ENCODE data around the gene CNKSR1.
A peak's percentile ranks its signal among the peaks of the same experiment; 100 is the strongest.

CNKSR1 gene

GRCh38 chr1:26168410-26169197 is 8.7 kb upstream of the CNKSR1 start, which contains the start of gene C1orf232:
TSS of gene C1orf232 (minus strand) at chr1:26168963. CDS start at chr1:26168499, 464 bp downstream.
- no peak within 1 kb of the TSS for H2BK15ac ChIP-seq (replicated peaks; ENCODE audit: low read depth)
- H3K79me2 ChIP-seq (ENCODE audit: control insufficient read depth, insufficient read depth, low read length), result peaks cover 8% of the 10 kb centered on the region
- no peak within 1 kb of the TSS for H2BK5ac ChIP-seq (ENCODE audit: low read length)
- H3K79me1 ChIP-seq (ENCODE audit: low read length), result peaks cover 14% of the 10 kb centered on the region
- H3K9ac ChIP-seq (ENCODE audit: low read length), result peak within 1 kb of the TSS; percentile 77
- no peak within 1 kb of the TSS for H3K18ac ChIP-seq (ENCODE audit: low read length)
- H3K27ac ChIP-seq (ENCODE audit: low read depth, low read length), result no peak within 1 kb of the TSS
- H4K5ac ChIP-seq (ENCODE audit: low read length), result no peak within 1 kb of the TSS
- no peak within 1 kb of the TSS for H2BK120ac ChIP-seq (ENCODE audit: low read depth, low read length)
- H3K23ac ChIP-seq (ENCODE audit: low read length), result no peak within 1 kb of the TSS
- peaks cover 18% of the 10 kb centered on the region for H3K4me1 ChIP-seq (ENCODE audit: control insufficient read depth, low read depth, low read length)
- no peaks in the 10 kb centered on the region for H3K36me3 ChIP-seq (ENCODE audit: control insufficient read depth, insufficient read depth, low read length)
- no peaks in the 10 kb centered on the region for H3K27me3 ChIP-seq (ENCODE audit: insufficient read depth, low read length, poor library complexity)
- H3K56ac ChIP-seq (ENCODE audit: low read length), result peak within 1 kb of the TSS; percentile 96
- peak within 1 kb of the TSS; percentile 88 for H3K4me3 ChIP-seq (ENCODE audit: low read length)
- peak within 1 kb of the TSS; percentile 39 for H3K4ac ChIP-seq (ENCODE audit: low read depth, low read length)
- no CpG with 5 or more reads among the region's 5 CpGs for WGBS (ENCODE audit: extremely low coverage, insufficient coverage, low lambda C conversion rate)
- DNase-seq, result no peak
- H3K4me2 ChIP-seq (ENCODE audit: low read length), result peak within 1 kb of the TSS; percentile 78
- H4K8ac ChIP-seq (ENCODE audit: low read depth, low read length), result no peak within 1 kb of the TSS
- peak within 1 kb of the TSS; percentile 18 for H2AK5ac ChIP-seq (ENCODE audit: low read length)

DNA sequence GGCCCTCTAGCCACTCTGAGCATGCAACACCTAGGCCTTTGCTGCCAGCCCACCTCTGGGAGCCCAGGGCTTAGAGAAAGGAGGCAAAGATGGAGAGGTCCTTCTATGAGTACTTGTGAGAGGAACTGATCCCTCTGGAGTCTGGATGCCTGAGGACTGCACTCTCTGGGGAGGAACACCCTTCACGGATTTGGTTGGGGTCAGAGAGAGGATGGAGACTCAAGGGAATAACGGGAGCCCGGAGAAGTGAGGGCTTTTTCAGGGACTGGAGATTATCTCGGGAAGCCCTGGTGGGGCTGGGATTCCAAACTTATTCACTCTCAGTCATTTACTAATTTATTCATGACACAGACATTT is 8.1 kb upstream of the CNKSR1 start:
- Histone ChIP-seq H3K36me3 (ENCODE audit: control insufficient read depth, insufficient read depth, low read length) (no peaks in the 10 kb centered on the region), H4K5ac (ENCODE audit: low read length) (no peak overlapping the region), H3K4me1 (ENCODE audit: control insufficient read depth, low read depth, low read length) (peaks cover 18% of the 10 kb centered on the region), H3K27ac (ENCODE audit: low read depth, low read length) (no peak overlapping the region), H3K9ac (ENCODE audit: low read length) (no peak overlapping the region), H2BK120ac (ENCODE audit: low read depth, low read length) (no peak overlapping the region), H2BK5ac (ENCODE audit: low read length) (no peak overlapping the region), H4K8ac (ENCODE audit: low read depth, low read length) (no peak overlapping the region), H3K56ac (ENCODE audit: low read length) (peak overlapping the region; percentile 76), H2BK15ac (replicated peaks; ENCODE audit: low read depth) (no peak overlapping the region), H3K27me3 (ENCODE audit: insufficient read depth, low read length, poor library complexity) (no peaks in the 10 kb centered on the region), H3K4me2 (ENCODE audit: low read length) (peak overlapping the region; percentile 24), H3K18ac (ENCODE audit: low read length) (no peak overlapping the region), H3K79me1 (ENCODE audit: low read length) (peaks cover 14% of the 10 kb centered on the region), H2AK5ac (ENCODE audit: low read length) (no peak overlapping the region), H3K79me2 (ENCODE audit: control insufficient read depth, insufficient read depth, low read length) (peaks cover 8% of the 10 kb centered on the region), H3K23ac (ENCODE audit: low read length) (no peak overlapping the region), H3K4me3 (ENCODE audit: low read length) (no peak overlapping the region), H3K4ac (ENCODE audit: low read depth, low read length) (no peak overlapping the region)
- no CpG with 5 or more reads among the region's 4 CpGs for WGBS (ENCODE audit: extremely low coverage, insufficient coverage, low lambda C conversion rate)
- DNase-seq, result no peak

DNA sequence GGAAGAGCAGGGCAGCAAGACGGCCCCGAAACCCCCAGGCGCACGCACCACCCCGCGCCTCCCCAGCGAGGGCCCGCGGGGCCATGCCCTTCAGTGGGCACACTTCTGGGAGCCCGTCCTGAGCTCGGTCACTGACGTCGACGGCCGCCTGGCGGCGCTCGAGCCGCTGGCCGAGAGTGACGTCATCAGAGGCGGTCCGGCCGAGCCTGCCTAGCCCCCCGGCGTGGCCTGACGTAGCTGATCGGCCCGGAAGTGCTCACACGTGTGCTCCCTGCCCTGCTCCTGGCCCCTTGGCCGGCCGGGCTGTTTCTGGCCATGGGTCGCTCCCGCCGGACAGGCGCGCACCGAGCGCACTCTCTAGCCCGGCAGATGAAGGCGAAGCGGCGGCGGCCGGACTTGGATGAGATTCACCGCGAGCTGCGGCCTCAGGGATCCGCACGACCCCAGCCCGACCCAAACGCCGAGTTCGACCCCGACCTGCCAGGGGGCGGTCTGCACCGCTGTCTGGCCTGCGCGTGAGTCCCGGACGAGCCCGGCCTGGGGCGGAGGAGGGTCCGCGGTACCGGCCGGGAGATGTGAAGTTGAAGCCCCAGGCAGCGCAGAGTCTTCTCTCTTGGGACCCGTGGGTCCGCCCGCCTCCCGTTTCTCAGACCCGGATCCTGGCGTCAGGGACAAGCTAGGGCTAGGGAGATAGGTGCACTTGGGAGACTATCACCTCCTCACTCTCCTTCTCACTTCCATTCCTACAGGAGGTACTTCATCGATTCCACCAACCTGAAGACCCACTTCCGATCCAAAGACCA is 7.4 kb upstream of the CNKSR1 start, which contains the start of gene ZNF593:
TSS of gene ZNF593 (plus strand) at position 240 of the 803 bp plus-strand sequence. CDS start at position 316, 76 bp downstream.
- H3K23ac ChIP-seq (ENCODE audit: low read length), result peak within 1 kb of the TSS; percentile 83
- H2AK5ac ChIP-seq (ENCODE audit: low read length), result peak within 1 kb of the TSS; percentile 50
- H3K9ac ChIP-seq (ENCODE audit: low read length), result peak within 1 kb of the TSS; percentile 77
- H2BK120ac ChIP-seq (ENCODE audit: low read depth, low read length), result no peak within 1 kb of the TSS
- H3K79me1 ChIP-seq (ENCODE audit: low read length), result peaks cover 14% of the 10 kb centered on the region
- no peak within 1 kb of the TSS for H4K8ac ChIP-seq (ENCODE audit: low read depth, low read length)
- H4K5ac ChIP-seq (ENCODE audit: low read length), result no peak within 1 kb of the TSS
- H3K79me2 ChIP-seq (ENCODE audit: control insufficient read depth, insufficient read depth, low read length), result peaks cover 8% of the 10 kb centered on the region
- H3K27me3 ChIP-seq (ENCODE audit: insufficient read depth, low read length, poor library complexity), result no peaks in the 10 kb centered on the region
- H3K36me3 ChIP-seq (ENCODE audit: control insufficient read depth, insufficient read depth, low read length), result no peaks in the 10 kb centered on the region
- no peak within 1 kb of the TSS for H3K27ac ChIP-seq (ENCODE audit: low read depth, low read length)
- peak within 1 kb of the TSS; percentile 31 for H3K18ac ChIP-seq (ENCODE audit: low read length)
- H2BK5ac ChIP-seq (ENCODE audit: low read length), result no peak within 1 kb of the TSS
- H3K4ac ChIP-seq (ENCODE audit: low read depth, low read length), result peak within 1 kb of the TSS; percentile 39
- no peak within 1 kb of the TSS for H2BK15ac ChIP-seq (replicated peaks; ENCODE audit: low read depth)
- no CpG with 5 or more reads among the region's 76 CpGs for WGBS (ENCODE audit: extremely low coverage, insufficient coverage, low lambda C conversion rate)
- H3K4me1 ChIP-seq (ENCODE audit: control insufficient read depth, low read depth, low read length), result peaks cover 14% of the 10 kb centered on the region
- peak within 1 kb of the TSS; percentile 88 for H3K4me3 ChIP-seq (ENCODE audit: low read length)
- DNase-seq, result peak; percentile 93
- H3K4me2 ChIP-seq (ENCODE audit: low read length), result peak within 1 kb of the TSS; percentile 78
- H3K56ac ChIP-seq (ENCODE audit: low read length), result peak within 1 kb of the TSS; percentile 96

DNA sequence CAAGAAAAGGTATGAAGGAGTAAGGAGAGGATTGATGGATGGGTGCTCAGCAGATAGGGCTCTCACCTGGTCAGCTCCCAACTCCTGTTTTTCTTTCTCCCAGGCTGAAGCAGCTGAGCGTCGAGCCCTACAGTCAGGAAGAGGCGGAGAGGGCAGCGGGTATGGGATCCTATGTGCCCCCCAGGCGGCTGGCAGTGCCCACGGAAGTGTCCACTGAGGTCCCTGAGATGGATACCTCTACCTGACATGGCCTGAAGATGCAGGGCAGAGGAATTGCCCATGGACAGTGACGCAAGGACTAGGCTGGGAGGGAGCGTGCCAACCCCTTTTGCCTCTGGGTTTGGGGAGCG is 6.8 kb upstream of the CNKSR1 start:
- H3K36me3 ChIP-seq (ENCODE audit: control insufficient read depth, insufficient read depth, low read length), result no peaks in the 10 kb centered on the region
- no peak overlapping the region for H3K18ac ChIP-seq (ENCODE audit: low read length)
- peak overlapping the region; percentile 50 for H2AK5ac ChIP-seq (ENCODE audit: low read length)
- H2BK120ac ChIP-seq (ENCODE audit: low read depth, low read length), result no peak overlapping the region
- DNase-seq, result no peak
- peak overlapping the region; percentile 78 for H3K4me2 ChIP-seq (ENCODE audit: low read length)
- peaks cover 9% of the 10 kb centered on the region for H3K4me1 ChIP-seq (ENCODE audit: control insufficient read depth, low read depth, low read length)
- no CpG with 5 or more reads among the region's 9 CpGs for WGBS (ENCODE audit: extremely low coverage, insufficient coverage, low lambda C conversion rate)
- no peak overlapping the region for H2BK5ac ChIP-seq (ENCODE audit: low read length)
- peak overlapping the region; percentile 77 for H3K9ac ChIP-seq (ENCODE audit: low read length)
- no peak overlapping the region for H4K5ac ChIP-seq (ENCODE audit: low read length)
- H3K79me1 ChIP-seq (ENCODE audit: low read length), result peaks cover 14% of the 10 kb centered on the region
- no peak overlapping the region for H3K27ac ChIP-seq (ENCODE audit: low read depth, low read length)
- peaks cover 8% of the 10 kb centered on the region for H3K79me2 ChIP-seq (ENCODE audit: control insufficient read depth, insufficient read depth, low read length)
- H3K4me3 ChIP-seq (ENCODE audit: low read length), result peak overlapping the region; percentile 88
- no peak overlapping the region for H2BK15ac ChIP-seq (replicated peaks; ENCODE audit: low read depth)
- no peaks in the 10 kb centered on the region for H3K27me3 ChIP-seq (ENCODE audit: insufficient read depth, low read length, poor library complexity)
- no peak overlapping the region for H4K8ac ChIP-seq (ENCODE audit: low read depth, low read length)
- no peak overlapping the region for H3K4ac ChIP-seq (ENCODE audit: low read depth, low read length)
- H3K56ac ChIP-seq (ENCODE audit: low read length), result peak overlapping the region; percentile 96
- peak overlapping the region; percentile 83 for H3K23ac ChIP-seq (ENCODE audit: low read length)

DNA sequence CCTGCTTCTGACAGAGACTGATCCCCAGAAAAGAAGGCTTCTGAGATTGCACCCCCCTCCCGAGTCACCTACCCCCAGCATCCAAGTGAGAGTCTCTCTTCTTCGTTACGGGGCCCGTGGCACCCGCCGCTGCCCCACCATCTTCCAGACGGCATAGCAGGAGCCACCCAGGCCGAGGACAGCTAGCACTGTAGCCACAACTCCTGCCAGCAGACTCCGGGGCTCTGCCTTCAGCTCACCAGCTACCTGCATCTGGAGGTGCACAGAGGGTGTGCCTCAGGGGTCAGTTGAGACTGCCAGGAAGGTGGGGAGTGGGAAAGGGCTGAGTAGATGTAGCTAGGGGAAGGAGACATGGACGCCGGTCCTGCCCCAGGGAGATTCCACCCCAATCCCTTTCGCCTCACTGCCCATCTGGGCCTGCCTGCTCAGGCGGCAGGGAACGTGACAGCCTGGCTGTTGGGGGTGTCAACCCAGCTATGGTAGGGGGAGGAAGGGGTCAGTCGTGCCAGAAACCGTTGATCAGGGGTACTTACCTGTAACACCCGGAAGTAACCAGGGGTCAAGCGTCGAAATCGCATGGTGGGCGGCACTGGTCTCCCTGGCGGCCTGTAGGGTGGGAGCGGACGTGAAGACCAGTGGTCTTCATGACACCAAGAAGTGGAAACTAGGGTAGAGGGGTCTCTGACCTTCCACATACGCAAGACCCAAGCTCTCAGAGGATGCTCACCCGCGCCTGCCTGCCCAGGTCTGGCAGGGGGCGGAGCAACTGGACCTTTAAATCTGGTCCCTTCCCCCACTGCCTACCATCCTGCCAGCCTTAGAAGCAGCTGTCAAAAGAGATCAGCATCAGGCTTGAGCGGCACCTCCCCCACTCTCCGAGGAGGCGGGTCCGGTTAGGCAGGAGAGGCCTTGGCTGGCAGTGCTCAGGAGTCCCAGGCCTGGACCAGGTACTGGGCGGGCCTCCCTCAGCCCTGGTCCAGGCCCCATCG is 5.9 kb upstream of the CNKSR1 start, which contains the start of gene ZNF593OS:
TSS of gene ZNF593OS (minus strand) at position 749 of the 989 bp plus-strand sequence. CDS start at position 578, 171 bp downstream.
- H3K27ac ChIP-seq (ENCODE audit: low read depth, low read length), result no peak within 1 kb of the TSS

More for the DNA sequence above, 5.9 kb upstream of the CNKSR1 start, which contains the start of gene ZNF593OS:
- H4K5ac ChIP-seq (ENCODE audit: low read length), result no peak within 1 kb of the TSS
- H3K56ac ChIP-seq (ENCODE audit: low read length), result peak within 1 kb of the TSS; percentile 15
- no peak within 1 kb of the TSS for H4K8ac ChIP-seq (ENCODE audit: low read depth, low read length)
- DNase-seq, result no peak
- no peaks in the 10 kb centered on the region for H3K27me3 ChIP-seq (ENCODE audit: insufficient read depth, low read length, poor library complexity)
- peaks cover 14% of the 10 kb centered on the region for H3K79me1 ChIP-seq (ENCODE audit: low read length)
- H3K79me2 ChIP-seq (ENCODE audit: control insufficient read depth, insufficient read depth, low read length), result peaks cover 8% of the 10 kb centered on the region
- no peak within 1 kb of the TSS for H3K18ac ChIP-seq (ENCODE audit: low read length)
- no CpG with 5 or more reads among the region's 34 CpGs for WGBS (ENCODE audit: extremely low coverage, insufficient coverage, low lambda C conversion rate)
- no peak within 1 kb of the TSS for H3K4ac ChIP-seq (ENCODE audit: low read depth, low read length)
- H2BK15ac ChIP-seq (replicated peaks; ENCODE audit: low read depth), result no peak within 1 kb of the TSS
- no peak within 1 kb of the TSS for H2BK5ac ChIP-seq (ENCODE audit: low read length)
- peak within 1 kb of the TSS; percentile 78 for H3K4me2 ChIP-seq (ENCODE audit: low read length)
- H3K4me3 ChIP-seq (ENCODE audit: low read length), result no peak within 1 kb of the TSS
- peak within 1 kb of the TSS; percentile 77 for H3K9ac ChIP-seq (ENCODE audit: low read length)
- no peaks in the 10 kb centered on the region for H3K36me3 ChIP-seq (ENCODE audit: control insufficient read depth, insufficient read depth, low read length)
- H3K4me1 ChIP-seq (ENCODE audit: control insufficient read depth, low read depth, low read length), result peaks cover 3% of the 10 kb centered on the region
- no peak within 1 kb of the TSS for H2BK120ac ChIP-seq (ENCODE audit: low read depth, low read length)
- no peak within 1 kb of the TSS for H2AK5ac ChIP-seq (ENCODE audit: low read length)
- H3K23ac ChIP-seq (ENCODE audit: low read length), result no peak within 1 kb of the TSS
